GM18951 (cell line): ENCODE data around the gene LRP2.

Source experiments
- POLR2A ChIP-seq: IDR thresholded peaks from 4 replicates; pipeline ENCODE4 v1.6.1; 2011; ENCODE audit warnings: mild to moderate bottlenecking; ENCODE audit not compliant: insufficient read length, insufficient read depth; ENCODE audit errors: extremely low read depth
- in situ Hi-C: fragments of 300-500 bp; cut with MboI; formaldehyde crosslinking; loops from one replicate; pipeline ENCODE4 v1.12.0; 2022; ENCODE audit warnings: low sequenced_read_pairs, mixed read lengths, inconsistent platforms; ENCODE audit not compliant: unreplicated experiment

Gene LRP2

GRCh38 chr2:169361706-169362117 is 622 bp downstream of the LRP2 start:
- in situ Hi-C loops, result no loop called here
- no peak for TF ChIP-seq POLR2A

- TF ChIP-seq POLR2A, result no peak
- in situ Hi-C loops, result no loop called here
Observed at GRCh38 chr2:169360984-169361705, 1.2 kb downstream of the LRP2 start.

GRCh38 chr2:169358016-169358415 is 4.3 kb downstream of the LRP2 start:
- in situ Hi-C loops, result no loop called here
- TF ChIP-seq POLR2A, result no peak

- in situ Hi-C loops, result no loop called here
- TF ChIP-seq POLR2A, result no peak
Observed at GRCh38 chr2:169354244-169354643, 8.1 kb downstream of the LRP2 start.

- TF ChIP-seq POLR2A, result no peak
- in situ Hi-C loops, result no loop called here
Observed at GRCh38 chr2:169351725-169352124, 10.6 kb downstream of the LRP2 start.

GRCh38 chr2:169349535-169349934 is 12.8 kb downstream of the LRP2 start:
- no peak for TF ChIP-seq POLR2A
- in situ Hi-C loops, result no loop called here

- no peak for TF ChIP-seq POLR2A
- in situ Hi-C loops, result no loop called here
Observed at GRCh38 chr2:169348321-169349024, 13.9 kb downstream of the LRP2 start.

GRCh38 chr2:169345486-169346437 is 16.6 kb downstream of the LRP2 start:
- no peak for TF ChIP-seq POLR2A
- in situ Hi-C loops, result no loop called here

GRCh38 chr2:169344736-169345485 is 17.4 kb downstream of the LRP2 start:
- in situ Hi-C loops, result no loop called here
- no peak for TF ChIP-seq POLR2A

- in situ Hi-C loops, result no loop called here
Observed at GRCh38 chr2:169343202-169343601, 19.1 kb downstream of the LRP2 start.

GRCh38 chr2:169339657-169340056 is 22.7 kb downstream of the LRP2 start:
- in situ Hi-C loops, result no loop called here
- TF ChIP-seq POLR2A, result no peak

More at GRCh38 chr2:169343202-169343601, 19.1 kb downstream of the LRP2 start:
- TF ChIP-seq POLR2A, result no peak

- no peak for TF ChIP-seq POLR2A
- in situ Hi-C loops, result no loop called here
Observed at GRCh38 chr2:169336695-169337094, 25.6 kb downstream of the LRP2 start.
